ENCODE measurements around the gene WNT9B.
A peak's percentile ranks its signal among the peaks of the same experiment; 100 is the strongest.
"Not testable (repeated sequence)": the region's sequence is repeated elsewhere in the genome, so short reads cannot be mapped to it uniquely, and the experiment has no call there.

WNT9B gene

GRCh38 chr17:46908068-46908737, 56.8 kb downstream of the WNT9B start:
- DNase-seq (ENCODE audit: low spot score) (no peak), FAIRE-seq (no peak)

GRCh38 chr17:46910179-46910927, 59.0 kb downstream of the WNT9B start:
- no peak for FAIRE-seq
- DNase-seq (ENCODE audit: low spot score), result no peak

GRCh38 chr17:46911311-46911710, 59.9 kb downstream of the WNT9B start:
- FAIRE-seq (no peak), DNase-seq (ENCODE audit: low spot score) (no peak)

- DNase-seq (ENCODE audit: low spot score) (no peak), FAIRE-seq (no peak)
Observed at GRCh38 chr17:46915596-46915995, 64.2 kb downstream of the WNT9B start.

- FAIRE-seq (no peak), DNase-seq (ENCODE audit: low spot score) (peak; percentile 33)
Observed at GRCh38 chr17:46916211-46916610, 64.8 kb downstream of the WNT9B start.

GRCh38 chr17:46916623-46917022, 65.2 kb downstream of the WNT9B start:
- no peak for FAIRE-seq
- no peak for DNase-seq (ENCODE audit: low spot score)

DNA sequence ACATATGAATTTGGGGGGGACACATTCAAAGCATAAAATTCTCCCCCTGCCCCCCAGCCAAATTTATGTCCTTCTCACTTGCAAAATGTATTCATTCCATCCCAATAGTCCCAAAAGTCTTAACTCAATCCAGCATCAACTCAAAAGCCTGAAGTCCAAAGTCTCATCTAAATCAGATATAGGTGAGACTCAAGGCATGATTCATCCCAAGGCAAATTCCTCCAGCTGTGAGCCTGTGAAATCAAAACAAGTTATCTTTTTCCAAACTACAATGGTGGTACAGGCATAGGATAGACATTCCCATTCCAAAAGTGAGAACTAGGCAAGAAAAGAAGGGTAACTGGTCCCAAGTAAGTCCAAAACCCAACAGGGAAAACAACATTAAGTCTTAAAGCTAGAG, 65.7 kb downstream of the WNT9B start:
- DNase-seq (ENCODE audit: low spot score) (no peak), FAIRE-seq (no peak)

DNA sequence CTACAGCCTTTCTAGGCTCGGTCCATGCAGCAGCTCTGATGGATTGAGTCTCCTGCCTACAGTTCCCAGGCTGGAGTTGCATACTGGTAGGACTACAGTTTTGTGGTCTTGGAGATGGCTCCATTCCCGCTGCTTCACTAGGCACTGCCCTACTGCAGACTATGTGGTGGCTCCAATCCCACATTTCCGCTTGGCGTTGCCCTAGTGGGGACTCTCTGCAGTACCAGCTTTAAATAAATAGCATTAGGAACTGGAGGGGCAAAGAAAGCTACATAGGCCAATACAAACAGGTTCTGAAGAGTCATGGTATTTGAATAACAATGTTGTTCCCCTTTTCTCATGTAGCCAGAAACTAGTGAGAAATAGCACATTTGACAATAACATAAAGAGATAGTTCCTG, 66.1 kb downstream of the WNT9B start:
- DNase-seq (ENCODE audit: low spot score), result no peak
- FAIRE-seq, result no peak

DNA sequence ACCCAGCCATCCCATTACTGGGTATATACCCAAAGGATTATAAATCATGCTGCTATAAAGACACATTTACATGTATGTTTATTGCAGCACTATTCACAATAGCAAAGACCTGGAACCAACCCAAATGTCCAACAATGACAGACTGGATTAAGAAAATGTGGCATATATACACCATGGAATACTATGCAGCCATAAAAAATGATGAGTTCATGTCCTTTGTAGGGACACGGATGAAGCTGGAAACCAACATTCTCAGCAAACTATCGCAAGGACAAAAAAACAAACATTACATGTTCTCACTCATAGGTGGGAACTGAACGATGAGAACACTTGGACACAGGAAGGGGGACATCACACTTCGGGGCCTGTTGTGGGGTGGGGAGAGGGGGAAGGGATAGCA, 70.6 kb downstream of the WNT9B start:
- DNase-seq (ENCODE audit: low spot score); FAIRE-seq: not testable (repeated sequence)

GRCh38 chr17:46922487-46922803, 71.1 kb downstream of the WNT9B start:
- DNase-seq (ENCODE audit: low spot score), result no peak
- no peak for FAIRE-seq

DNA sequence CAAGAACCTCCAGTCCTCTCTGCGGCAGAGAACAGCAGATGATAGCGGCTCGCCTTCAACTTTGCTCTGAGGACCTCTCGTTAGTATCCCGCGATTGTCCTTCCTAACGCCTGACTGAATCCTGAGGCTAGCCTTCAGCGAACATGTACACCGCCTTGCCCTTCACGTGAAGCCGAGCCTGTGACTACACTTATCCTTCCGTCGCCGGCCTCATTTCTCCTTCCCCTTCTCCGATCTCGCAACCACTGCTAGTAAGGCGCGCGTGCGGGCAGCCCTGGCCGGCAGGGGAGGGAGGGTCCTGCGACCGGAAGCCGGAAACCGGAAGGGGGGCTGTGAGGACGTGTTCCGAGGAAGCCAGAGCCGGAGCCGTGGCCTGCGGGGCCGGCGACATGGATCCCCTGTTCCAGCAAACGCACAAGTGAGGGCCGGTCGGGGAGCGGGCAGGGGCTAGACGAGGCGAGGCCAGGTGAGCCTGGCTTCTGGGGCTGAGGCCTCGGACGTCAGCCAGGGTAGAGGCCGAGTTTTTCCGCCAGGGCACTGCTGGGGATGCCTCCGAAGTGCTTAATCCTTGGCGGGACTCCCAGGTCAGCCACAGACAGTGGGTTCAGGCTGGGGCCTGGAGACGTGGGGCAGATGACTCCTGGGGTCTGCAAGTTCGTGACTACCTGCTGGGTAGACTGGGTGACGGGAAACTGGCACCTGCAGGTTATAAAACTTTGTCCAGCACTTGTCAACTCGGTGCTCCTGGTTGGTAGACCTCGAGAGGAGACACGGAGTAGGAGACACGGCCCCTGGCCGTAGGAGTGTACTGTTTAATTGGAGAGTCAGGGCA, 71.6 kb downstream of the WNT9B start, which contains the start of gene GOSR2:
Gene GOSR2 (plus strand): TSS at position 357 of the 832 bp plus-strand sequence. CDS start 33 bp downstream, at position 390.
- FAIRE-seq, result no peak
- peak; percentile 76 for DNase-seq (ENCODE audit: low spot score)

DNA sequence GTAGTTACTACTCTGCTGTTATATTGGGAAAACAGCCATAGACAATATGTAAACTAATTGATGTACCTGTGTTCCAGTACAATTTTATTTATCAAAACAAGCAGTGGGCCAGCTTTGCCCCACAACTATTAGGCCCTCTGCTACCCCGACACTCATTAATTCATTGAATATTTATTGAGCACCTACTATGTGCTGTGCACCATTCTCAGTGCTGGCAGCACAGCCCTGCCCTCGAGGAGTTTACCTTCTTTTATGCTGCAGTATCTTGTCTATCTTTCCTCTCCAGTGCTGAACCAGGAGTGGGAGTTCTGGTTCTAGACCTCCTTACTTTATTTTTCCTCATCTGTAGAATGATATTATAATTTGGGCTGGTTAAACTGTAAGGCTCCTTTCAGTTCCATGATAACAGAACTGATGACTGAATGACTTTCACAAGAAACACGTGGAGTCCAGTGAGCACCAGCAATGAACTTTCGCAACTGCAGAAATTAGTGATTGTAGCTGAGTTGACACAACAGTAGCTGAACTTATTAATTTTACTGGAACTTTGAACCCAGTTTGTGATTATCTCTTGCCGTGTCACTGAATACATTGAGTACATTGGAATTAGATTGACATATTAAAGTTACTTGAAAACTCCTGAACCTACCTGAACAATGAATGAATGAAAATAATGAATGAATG, 73.9 kb downstream of the WNT9B start:
- no peak for FAIRE-seq
- DNase-seq (ENCODE audit: low spot score), result no peak

DNA sequence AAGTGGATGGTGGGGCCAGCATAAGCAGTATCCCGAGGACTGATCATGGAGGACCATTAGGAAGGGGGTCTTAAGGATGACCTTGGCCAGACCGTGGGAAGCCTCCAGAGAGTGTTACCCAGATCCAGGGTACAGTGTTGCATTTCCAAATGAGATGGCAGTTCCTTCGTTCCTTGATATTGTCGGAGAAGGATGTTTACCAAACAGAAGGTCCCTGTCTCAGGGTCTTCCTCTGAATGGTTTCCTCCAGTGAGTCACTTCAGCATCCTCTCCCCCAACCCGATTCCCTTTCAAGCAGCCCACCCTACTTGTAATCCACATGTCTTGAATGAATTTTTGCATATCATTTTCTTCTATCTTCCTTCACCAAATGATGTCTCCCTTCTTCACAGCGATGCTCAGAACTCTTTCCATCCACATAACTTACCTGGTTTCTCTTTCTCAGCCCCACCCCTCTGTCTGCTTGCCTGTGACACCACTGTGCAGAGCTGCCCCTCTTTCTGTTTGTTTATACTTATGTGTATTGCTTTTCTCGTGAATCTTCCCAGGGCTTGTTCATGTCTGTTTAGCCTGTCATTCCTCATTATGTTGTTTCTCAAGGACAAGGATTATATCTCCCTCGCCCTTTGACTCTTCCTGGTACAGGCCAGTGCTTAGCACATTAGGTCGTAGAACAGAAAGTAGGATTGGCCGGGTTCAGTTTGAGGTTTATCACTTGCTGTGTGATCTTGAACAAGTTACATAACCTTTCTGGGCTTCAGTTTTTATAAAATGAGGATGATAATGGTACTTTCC, 77.3 kb downstream of the WNT9B start:
- DNase-seq (ENCODE audit: low spot score), result no peak
- FAIRE-seq, result no peak

DNA sequence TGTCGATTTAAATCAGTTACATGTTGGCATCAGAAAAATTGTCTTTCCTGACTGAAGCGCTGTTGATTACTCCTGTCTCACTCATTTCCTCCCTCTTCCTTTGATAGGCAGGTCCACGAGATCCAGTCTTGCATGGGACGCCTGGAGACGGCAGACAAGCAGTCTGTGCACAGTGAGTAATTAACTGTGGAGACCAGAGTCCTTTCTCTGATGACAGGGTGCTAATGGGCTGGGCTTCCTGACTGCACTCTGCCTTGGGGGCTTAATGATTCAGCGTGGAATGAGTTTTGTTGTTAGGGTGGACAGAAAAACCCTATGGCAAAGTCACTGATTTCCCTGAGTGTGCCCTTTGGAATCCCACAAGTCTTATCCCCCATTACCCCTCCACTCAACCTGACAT, 78.0 kb downstream of the WNT9B start:
- FAIRE-seq (peak; percentile 53), DNase-seq (ENCODE audit: low spot score) (peak; percentile 79)

DNA sequence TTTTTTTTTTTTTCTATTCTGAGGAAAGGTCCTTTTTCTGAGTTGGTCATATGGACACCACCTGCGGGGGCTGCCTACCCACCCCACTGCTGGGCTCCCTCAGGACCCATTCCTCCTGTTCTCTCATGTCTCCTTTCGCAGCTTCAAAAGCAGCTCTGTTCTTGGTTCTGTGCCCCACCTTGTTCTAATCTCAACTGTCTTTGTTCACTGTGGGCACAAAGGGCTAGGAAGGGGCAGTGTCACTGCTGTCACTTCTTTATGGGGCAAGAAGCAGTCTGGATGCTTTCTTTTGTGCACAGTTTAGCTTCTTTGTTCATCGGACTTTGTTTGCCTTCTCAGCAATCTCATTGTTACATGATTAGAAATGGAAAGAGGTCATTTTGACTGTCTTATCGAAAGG, 78.7 kb downstream of the WNT9B start:
- no peak for FAIRE-seq
- no peak for DNase-seq (ENCODE audit: low spot score)

GRCh38 chr17:46931596-46931995, 80.2 kb downstream of the WNT9B start:
- no peak for FAIRE-seq
- DNase-seq (ENCODE audit: low spot score), result no peak

DNA sequence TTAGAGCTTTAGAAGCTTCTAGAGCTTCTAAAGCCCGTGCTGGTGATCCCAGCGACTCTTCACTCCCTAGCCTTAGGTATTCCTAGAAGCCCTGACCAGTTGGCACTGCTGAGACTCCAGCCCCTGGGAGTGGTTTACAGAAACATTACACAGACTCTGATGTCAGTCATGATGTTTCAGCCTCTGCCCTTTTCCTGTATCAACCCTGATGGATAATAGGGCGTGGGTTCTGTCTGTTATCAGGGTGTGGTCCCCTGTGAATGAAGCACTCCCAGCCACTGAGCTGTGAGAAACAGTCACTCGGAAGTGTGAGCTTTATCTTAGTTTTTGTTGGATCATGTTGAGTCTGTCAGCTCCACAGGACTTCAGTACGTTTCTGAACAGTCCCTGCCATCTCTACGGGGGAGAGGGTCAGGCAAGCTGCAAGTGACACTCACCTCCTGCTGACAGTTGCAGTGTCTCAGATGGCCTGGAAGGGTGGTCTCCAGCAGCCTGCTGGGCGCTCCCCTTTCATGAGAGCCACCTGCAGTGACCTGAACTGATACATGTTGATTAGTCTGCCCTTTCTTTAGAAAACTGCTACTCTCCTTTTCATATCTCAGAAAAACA, 84.4 kb downstream of the WNT9B start:
- FAIRE-seq (no peak), DNase-seq (ENCODE audit: low spot score) (no peak)
